Endothelial cell of umbilical vein (primary cell): ENCODE results near the gene FGD5. TPM values are rescaled to one million over a fixed set of nuclear protein-coding genes. Genes with fewer than 3 reads are reported as not detected.

Experiments used
- BruUV-seq: library from RNA; stranded (reverse); fragments of 400-500 nt; replicated peaks from 2 replicates; lab custom pipeline; 2021; lab: Mats Ljungman, UMichigan
- CTCF ChIA-PET: fragments of 300-600, 350-600 bp; sonication (Branson Sonifier 250); formaldehyde crosslinking; loops from one replicate; lab custom pipeline; 2021; ENCODE audit warnings: antibody characterized with exemption, inconsistent platforms; lab: Charles Lee
- POLR2A ChIA-PET: fragments of 300-600, 350-600 bp; sonication (Branson Sonifier 250); formaldehyde crosslinking; loops from one replicate; lab custom pipeline; 2021; ENCODE audit warnings: antibody characterized with exemption, inconsistent platforms; lab: Charles Lee
- DNase-seq: peaks from one replicate; pipeline ENCODE4 v3.0.0-alpha.2; 2011; ENCODE audit warnings: low read depth, low spot score
- FAIRE-seq: peaks from 2 replicates; lab custom pipeline; 2011; peaks lifted over from hg19 to GRCh38; lab: Jason Lieb, UNC
- H2AFZ ChIP-seq: 2 replicates; pipeline ENCODE4 v1.6.0; 2012; ENCODE audit warnings: low read depth, low read length, control low read depth, inconsistent platforms
- H3K27ac ChIP-seq: 2 replicates; pipeline ENCODE4 v1.5.1; 2011; ENCODE audit warnings: low read depth, mild to moderate bottlenecking, control low read depth, low read length, moderate library complexity; ENCODE audit not compliant: insufficient read depth
- H3K27me3 ChIP-seq, 2 experiments: 2 replicates each; pipeline versions ENCODE4 v1.6.0 to v1.6.1; 2011; ENCODE audit warnings: low read length in 2 of 2, mixed read lengths in 1 of 2; ENCODE audit not compliant: control insufficient read depth in 2 of 2, insufficient read depth in 2 of 2
- H3K36me3 ChIP-seq, 2 experiments: 2 replicates in 1 of 2; 3 replicates in 1 of 2; pipeline ENCODE4 v1.5.1; 2011; ENCODE audit warnings: low read length in 2 of 2, mild to moderate bottlenecking in 1 of 2, moderate library complexity in 1 of 2; ENCODE audit not compliant: control insufficient read depth in 2 of 2, insufficient read depth in 2 of 2; ENCODE audit errors: extremely low read depth in 1 of 2
- H3K4me1 ChIP-seq: 3 replicates; pipeline ENCODE4 v1.5.1; 2011; ENCODE audit warnings: mild to moderate bottlenecking, low read length; ENCODE audit not compliant: control insufficient read depth, insufficient read depth; ENCODE audit errors: extremely low read depth
- H3K4me2 ChIP-seq: 2 replicates; pipeline ENCODE4 v1.6.1; 2011; ENCODE audit warnings: low read length, control low read depth, mixed read lengths; ENCODE audit not compliant: insufficient read depth
- H3K4me3 ChIP-seq, 3 experiments: fragments of 200-600 bp in 1 of 3; sonication (generic), shearing (Covaris generic) in 1 of 3; replicated peaks in 1 of 3; 2 replicates each; pipeline ENCODE4 v1.5.1; 2011 to 2016; ENCODE audit warnings: control low read depth in 3 of 3, low read length in 3 of 3, mild to moderate bottlenecking in 2 of 3, inconsistent platforms in 1 of 3, low read depth in 1 of 3, moderate library complexity in 1 of 3; ENCODE audit not compliant: insufficient read depth in 1 of 3
- H3K79me2 ChIP-seq: 2 replicates; pipeline ENCODE4 v1.6.0; 2012; ENCODE audit warnings: low read length, inconsistent platforms; ENCODE audit not compliant: control insufficient read depth, insufficient read depth
- H3K9ac ChIP-seq: replicated peaks from 2 replicates; pipeline ENCODE3; 2011; ENCODE audit warnings: low read length, control low read depth; ENCODE audit not compliant: insufficient read depth; ENCODE audit errors: extremely low read depth
- H3K9me1 ChIP-seq: replicated peaks from 3 replicates; pipeline ENCODE4 v1.6.0; 2011; ENCODE audit warnings: mild to moderate bottlenecking, low read length; ENCODE audit not compliant: control insufficient read depth, insufficient read depth; ENCODE audit errors: extremely low read depth
- H3K9me3 ChIP-seq: replicated peaks from 2 replicates; pipeline ENCODE4 v1.5.1; 2012; ENCODE audit warnings: low read length, inconsistent platforms; ENCODE audit not compliant: control insufficient read depth, insufficient read depth
- H4K20me1 ChIP-seq: replicated peaks from 2 replicates; pipeline ENCODE3; 2011; ENCODE audit warnings: mild to moderate bottlenecking, low read length; ENCODE audit not compliant: control insufficient read depth, insufficient read depth; ENCODE audit errors: extremely low read depth
- CTCF ChIP-seq, 2 donors: IDR thresholded peaks; 1 replicate in 1 of 2; 2 replicates in 1 of 2; pipeline ENCODE4 v1.5.1; 2011; ENCODE audit warnings: low read length in 2 of 2, mild to moderate bottlenecking in 2 of 2, moderate library complexity in 2 of 2, control low read depth in 1 of 2, inconsistent platforms in 1 of 2, low read depth in 1 of 2; ENCODE audit not compliant: insufficient read depth in 1 of 2; ENCODE audit errors: extremely low read depth in 1 of 2
- EZH2 ChIP-seq: IDR thresholded peaks from 2 replicates; pipeline ENCODE4 v1.6.1; 2012; ENCODE audit warnings: borderline replicate concordance, low read depth, mild to moderate bottlenecking, moderate library complexity, low read length, inconsistent platforms; ENCODE audit not compliant: severe bottlenecking
- FOS ChIP-seq: IDR thresholded peaks from 2 replicates; pipeline ENCODE4 v1.6.1; 2011; ENCODE audit warnings: mild to moderate bottlenecking, low read length, moderate library complexity, borderline replicate concordance; ENCODE audit not compliant: insufficient read depth
- GATA2 ChIP-seq: IDR thresholded peaks from 2 replicates; pipeline ENCODE4 v1.7.0; 2011; ENCODE audit warnings: low read depth, mild to moderate bottlenecking, moderate library complexity, mixed read lengths, low read length; ENCODE audit not compliant: insufficient read length, insufficient read depth
- JUN ChIP-seq: IDR thresholded peaks from 2 replicates; pipeline ENCODE4 v1.6.1; 2011; ENCODE audit warnings: borderline replicate concordance, low read depth; ENCODE audit not compliant: insufficient read length, insufficient read depth
- MAX ChIP-seq: IDR thresholded peaks from 2 replicates; pipeline ENCODE4 v1.6.1; 2011; ENCODE audit not compliant: insufficient read depth, insufficient read length
- MYC ChIP-seq: IDR thresholded peaks from one replicate; pipeline ENCODE4 v1.6.1; 2011; ENCODE audit warnings: mild to moderate bottlenecking, low read depth, low read length
- POLR2A ChIP-seq: IDR thresholded peaks from 2 replicates; pipeline ENCODE4 v1.6.1; 2012; ENCODE audit warnings: low read depth, mild to moderate bottlenecking, control low read depth, low read length
- POLR2AphosphoS5 ChIP-seq: IDR thresholded peaks from 2 replicates; pipeline ENCODE4 v1.6.1; 2012; ENCODE audit warnings: low read depth, mild to moderate bottlenecking, control low read depth, low read length, moderate library complexity; ENCODE audit not compliant: insufficient read depth
- dilution Hi-C: fragments of 300-500 bp; cut with MboI; formaldehyde crosslinking; loops from one replicate; pipeline ENCODE4 v1.15.0; 2019; ENCODE audit warnings: low sequenced_read_pairs; ENCODE audit not compliant: extremely low pct_ligation_motif_present
- intact Hi-C: fragments of 100-400 bp; cut with micrococcal nuclease; formaldehyde crosslinking; loops from one replicate; pipeline ENCODE4 v1.10.0; 2022
- polyA plus RNA-seq, 4 experiments: library from polyadenylated mRNA; depleted of rRNA in 3 of 4; stranded (reverse) in 3 of 4; unstranded in 1 of 4; fragments of >200 nt; gene quantifications; 2 replicates each; pipeline versions ENCODE4 v1.2.1 to v1.2.3, GENCODE V29; 2011 to 2012; ENCODE audit warnings: missing spikeins in 1 of 4
- total RNA-seq: library from RNA; stranded (reverse); gene quantifications from 2 replicates; pipeline ENCODE4 v1.2.3, GENCODE V29; 2021

Gene FGD5
- total and polyA plus RNA-seq, 2 donors (not counting 3 experiments of a cell fraction or from before 2014, with no cell fraction given): 49.6 to 134 TPM

GRCh38 chr3:14775563-14775962 is 43.2 kb upstream of the FGD5 start:
- no peaks in the 10 kb centered on the region for H3K36me3 ChIP-seq
- TF ChIP-seq GATA2 (no peak), JUN (no peak), POLR2AphosphoS5 (no peak), POLR2A (no peak), MAX (no peak), MYC (no peak), EZH2 (no peak), CTCF (IDR thresholded peaks at IDR 0.05; ENCODE audit: extremely low read depth in 1 of 2, insufficient read depth in 1 of 2, low read depth in 1 of 2, low read length in 2 of 2) (no peak), FOS (no peak)
- CTCF ChIA-PET: interaction anchor here (0.7 kb wide), 1 partner anchor 102 kb away, joined by 3 read pairs; no protein-coding TSS in a partner anchor
- no peak overlapping the region for H3K4me2 ChIP-seq
- H3K9ac ChIP-seq: no peak overlapping the region
- no peaks in the 10 kb centered on the region for H4K20me1 ChIP-seq
- no peak overlapping the region for H2AFZ ChIP-seq
- FAIRE-seq (no peak), DNase-seq (no peak)
- H3K27ac ChIP-seq: no peak overlapping the region
- BruUV-seq: no TSS peak
- no peaks in the 10 kb centered on the region for H3K9me3 ChIP-seq
- H3K4me1 ChIP-seq: no peaks in the 10 kb centered on the region
- H3K4me3 ChIP-seq: no peak overlapping the region
- dilution Hi-C loops (no loop called here), intact Hi-C loops (no loop called here)
- no peaks in the 10 kb centered on the region for H3K9me1 ChIP-seq
- POLR2A ChIA-PET: no interaction called here
- H3K27me3 ChIP-seq: peaks cover 0 to 2% of the 10 kb centered on the region in 2 experiments
- H3K79me2 ChIP-seq: no peaks in the 10 kb centered on the region
